Stimulated activated CD8-positive, alpha-beta memory T cell treated with anti-CD3 and anti-CD28 coated beads, Interleukin-15, amount 100 ng/mL, for 48 hours (primary cell): ENCODE results near the gene PJA1.

Source experiments
- DNase-seq, 2 donors: peaks; one replicate each; pipeline ENCODE4 v3.0.0-alpha.2; 2020; ENCODE audit warnings: low read depth in 2 of 2

Gene PJA1

GRCh38 chrX:69142788-69143469, 22.3 kb downstream of the PJA1 start:
- no peak for DNase-seq

GRCh38 chrX:69140837-69141236, 24.4 kb downstream of the PJA1 start:
- no peak for DNase-seq

GRCh38 chrX:69139516-69139915, 25.7 kb downstream of the PJA1 start:
- DNase-seq, result no peak

GRCh38 chrX:69138512-69138911, 26.7 kb downstream of the PJA1 start:
- DNase-seq, result no peak

- no peak for DNase-seq
Observed at GRCh38 chrX:69138118-69138390, 27.2 kb downstream of the PJA1 start.

GRCh38 chrX:69137371-69138117, 27.7 kb downstream of the PJA1 start:
- no peak for DNase-seq

GRCh38 chrX:69136546-69137331, 28.5 kb downstream of the PJA1 start:
- no peak for DNase-seq

GRCh38 chrX:69133921-69134542, 31.2 kb downstream of the PJA1 start:
- no peak for DNase-seq

- DNase-seq, result no peak
Observed at GRCh38 chrX:69131886-69132285, 33.4 kb downstream of the PJA1 start.

GRCh38 chrX:69130439-69130838, 34.8 kb downstream of the PJA1 start:
- DNase-seq, result no peak

- DNase-seq, result no peak
Observed at GRCh38 chrX:69128588-69128987, 36.7 kb downstream of the PJA1 start.

GRCh38 chrX:69127466-69127865, 37.8 kb downstream of the PJA1 start:
- DNase-seq, result no peak

GRCh38 chrX:69126642-69127041, 38.6 kb downstream of the PJA1 start:
- DNase-seq, result no peak

- no peak for DNase-seq
Observed at GRCh38 chrX:69125094-69125493, 40.2 kb downstream of the PJA1 start.

GRCh38 chrX:69124108-69124507, 41.1 kb downstream of the PJA1 start:
- no peak for DNase-seq

- DNase-seq, result no peak
Observed at GRCh38 chrX:69123481-69123880, 41.8 kb downstream of the PJA1 start.

GRCh38 chrX:69121321-69122000, 43.8 kb downstream of the PJA1 start:
- no peak for DNase-seq

- no peak for DNase-seq
Observed at GRCh38 chrX:69120476-69120875, 44.8 kb downstream of the PJA1 start.

- DNase-seq, result no peak
Observed at GRCh38 chrX:69119122-69119521, 46.1 kb downstream of the PJA1 start.

- DNase-seq, result no peak
Observed at GRCh38 chrX:69117876-69118526, 47.3 kb downstream of the PJA1 start.

GRCh38 chrX:69116077-69116476, 49.2 kb downstream of the PJA1 start:
- DNase-seq, result no peak
